Motor neuron (in vitro differentiated cells): Measurements from ENCODE around the gene MBD2. TPM values are rescaled to one million over a fixed set of nuclear protein-coding genes. Genes with fewer than 3 reads are reported as not detected.

Experiments used
- ATAC-seq, 8 experiments: fragments of 200-7000 bp; cut with Tn5 transposase; replicated peaks in 6 of 8; 2 replicates each; pipeline ENCODE4 v1.8.0; 2021; ENCODE audit warnings: mild to moderate bottlenecking in 8 of 8, moderate library complexity in 8 of 8
- H3K27ac ChIP-seq, 2 donors: fragments of 250-450 bp; sonication (Bioruptor Pico); 2 replicates each; pipeline ENCODE4 v1.9.0; 2021; ENCODE audit warnings: antibody characterized with exemption in 2 of 2, mild to moderate bottlenecking in 2 of 2, moderate library complexity in 1 of 2
- H3K4me1 ChIP-seq, 2 donors: fragments of 250-450 bp; sonication (Bioruptor Pico); replicated peaks in 1 of 2; 2 replicates each; pipeline ENCODE4 v1.6.1; 2021; ENCODE audit warnings: antibody characterized with exemption in 2 of 2, mild to moderate bottlenecking in 2 of 2, moderate library complexity in 1 of 2
- H3K4me3 ChIP-seq, 5 donors: fragments of 250-450 bp; sonication (Bioruptor Pico); 2 replicates each; pipeline ENCODE4 v1.9.0; 2021; ENCODE audit warnings: antibody characterized with exemption in 5 of 5, mild to moderate bottlenecking in 5 of 5, moderate library complexity in 4 of 5
- WGBS, 10 experiments: fragments of 450-650 bp; shearing (Covaris generic); methylation state at CpG; one replicate each; pipeline ENCODE4 v1.0.0; 2022; 5-methylcytosine and 5-hydroxymethylcytosine counted together
- in situ Hi-C, 9 experiments: fragments of 400-800 bp; cut with MboI; loops; one replicate each; pipeline ENCODE4 v1.15.0; 2021; ENCODE audit warnings: low sequenced_read_pairs in 9 of 9, low pct_unique_long_range_greater_than_20kb in 2 of 9; ENCODE audit not compliant: unreplicated experiment in 9 of 9
- total RNA-seq, 8 experiments: library from RNA; unstranded; fragments of 300-600 nt; gene quantifications; 2 replicates each; pipeline versions ENCODE4 v1.2.3 to v1.2.4, GENCODE V29; 2022

MBD2 gene
- total RNA-seq, 8 experiments from 2014 or later = 11.4 to 37.6 (median 18.3) TPM

GRCh38 chr18:54251606-54252390, 27.3 kb upstream of the MBD2 start:
- 28 to 90% (median 53%) methylated on average over 1 to 4 of the region's 4 CpGs; no CpG with 5 or more reads in 1 of the 10 experiments for WGBS, 10 experiments
- H3K27ac ChIP-seq = no peak overlapping the region
- H3K4me3 ChIP-seq = no peak overlapping the region
- peaks cover 21 to 27% of the 10 kb centered on the region in 2 donors for H3K4me1 ChIP-seq
- in situ Hi-C loops = no loop called here
- ATAC-seq = no peak

- Histone ChIP-seq H3K4me3 (no peak overlapping the region), H3K27ac (no peak overlapping the region), H3K4me1 (peaks cover 26 to 30% of the 10 kb centered on the region in 2 donors)
- 62 to 100% (median 89%) methylated on average over 1 to 2 of the region's 2 CpGs; no CpG with 5 or more reads in 2 of the 10 experiments for WGBS, 10 experiments
- no peak for ATAC-seq
- in situ Hi-C loops = no loop called here
Observed at GRCh38 chr18:54250846-54251261, 26.4 kb upstream of the MBD2 start.

GRCh38 chr18:54247511-54248175, 23.2 kb upstream of the MBD2 start:
- Histone ChIP-seq H3K4me1 (peaks cover 10 to 15% of the 10 kb centered on the region in 2 donors), H3K4me3 (no peak overlapping the region), H3K27ac (peak overlapping the region in 1 of 2 donors; percentile 1)
- 28 to 74% (median 40%) methylated on average over 4 to 9 of the region's 9 CpGs; no CpG with 5 or more reads in 2 of the 10 experiments for WGBS, 10 experiments
- ATAC-seq = peak in 4 of 8 experiments; percentile 10 to 31 (median 19)
- in situ Hi-C loops = no loop called here

GRCh38 chr18:54242327-54242726, 17.9 kb upstream of the MBD2 start:
- Histone ChIP-seq H3K4me1 (peaks cover 5 to 8% of the 10 kb centered on the region in 2 donors), H3K27ac (no peak overlapping the region), H3K4me3 (no peak overlapping the region)
- no peak for ATAC-seq
- in situ Hi-C loops = no loop called here
- WGBS, 10 experiments = 76 to 99% (median 91%) methylated on average over 6 to 15 of the region's 19 CpGs; no CpG with 5 or more reads in 7 of the 10 experiments

- Histone ChIP-seq H3K27ac (no peak overlapping the region), H3K4me1 (peaks cover 0 to 1% of the 10 kb centered on the region in 2 donors), H3K4me3 (no peak overlapping the region)
- WGBS, 10 experiments = 80 to 100% (median 83%) methylated on average over 1 of the region's 4 CpGs; no CpG with 5 or more reads in 7 of the 10 experiments
- in situ Hi-C loops = no loop called here
- no peak for ATAC-seq
Observed at GRCh38 chr18:54241483-54241882, 17.0 kb upstream of the MBD2 start.

- ATAC-seq = no peak
- Histone ChIP-seq H3K4me1 (no peaks in the 10 kb centered on the region), H3K27ac (no peak overlapping the region), H3K4me3 (no peak overlapping the region)
- 91 to 100% (median 100%) methylated on average over 1 to 7 of the region's 13 CpGs; no CpG with 5 or more reads in 2 of the 10 experiments for WGBS, 10 experiments
- in situ Hi-C loops = no loop called here
Observed at GRCh38 chr18:54240629-54241107, 16.2 kb upstream of the MBD2 start.

GRCh38 chr18:54239601-54240000, 15.1 kb upstream of the MBD2 start:
- no peaks in the 10 kb centered on the region for H3K4me1 ChIP-seq
- ATAC-seq = peak in 1 of 8 experiments; percentile 40
- in situ Hi-C loops = no loop called here
- no peak overlapping the region for H3K4me3 ChIP-seq
- 11 to 100% (median 91%) methylated on average over 2 of the region's 2 CpGs for WGBS, 10 experiments
- no peak overlapping the region for H3K27ac ChIP-seq

- in situ Hi-C loops = no loop called here
- Histone ChIP-seq H3K4me3 (no peak overlapping the region), H3K4me1 (no peaks in the 10 kb centered on the region), H3K27ac (no peak overlapping the region)
- peak in 1 of 8 experiments; percentile 31 for ATAC-seq
- 69 to 100% (median 94%) methylated on average over 2 of the region's 2 CpGs; no CpG with 5 or more reads in 3 of the 10 experiments for WGBS, 10 experiments
Observed at GRCh38 chr18:54239091-54239490, 14.6 kb upstream of the MBD2 start.

- in situ Hi-C loops = no loop called here
- no peaks in the 10 kb centered on the region for H3K4me1 ChIP-seq
- WGBS, 10 experiments = 57 to 100% (median 88%) methylated on average over 3 to 7 of the region's 7 CpGs
- no peak for ATAC-seq
- H3K4me3 ChIP-seq = no peak overlapping the region
- no peak overlapping the region for H3K27ac ChIP-seq
Observed at GRCh38 chr18:54238173-54238936, 13.9 kb upstream of the MBD2 start.

GRCh38 chr18:54235871-54236270, 11.4 kb upstream of the MBD2 start:
- H3K27ac ChIP-seq = no peak overlapping the region
- no peaks in the 10 kb centered on the region for H3K4me1 ChIP-seq
- WGBS, 10 experiments = 71 to 97% (median 93%) methylated on average over 7 to 8 of the region's 8 CpGs
- ATAC-seq = no peak
- H3K4me3 ChIP-seq = no peak overlapping the region
- in situ Hi-C loops = no loop called here

- in situ Hi-C loops = no loop called here
- Histone ChIP-seq H3K4me3 (no peak overlapping the region), H3K27ac (no peak overlapping the region), H3K4me1 (no peaks in the 10 kb centered on the region)
- WGBS, 10 experiments = 72 to 100% (median 95%) methylated on average over 2 to 5 of the region's 5 CpGs
- ATAC-seq = no peak
Observed at GRCh38 chr18:54233747-54234146, 9.3 kb upstream of the MBD2 start.

- in situ Hi-C loops = no loop called here
- Histone ChIP-seq H3K27ac (no peak overlapping the region), H3K4me1 (no peaks in the 10 kb centered on the region), H3K4me3 (no peak overlapping the region)
- peak in 3 of 8 experiments; percentile 93 to 96 (median 94) for ATAC-seq
- 0 to 100% (median 77%) methylated on average over 2 to 3 of the region's 3 CpGs for WGBS, 10 experiments
Observed at GRCh38 chr18:54233228-54233625, 8.8 kb upstream of the MBD2 start.
